ENCODE measurements around the gene LRCH3. TPM values are rescaled to one million over a fixed set of nuclear protein-coding genes. Genes with fewer than 3 reads are reported as not detected.

Gene LRCH3
- total RNA-seq, 6 donors from 2014 or later: 24.6 to 68.1 (median 34.2) TPM

- Histone ChIP-seq H3K27ac (no peak overlapping the region), H3K4me3 (no peak overlapping the region), H3K9me3 (no peaks in the 10 kb centered on the region), H3K36me3 (no peaks in the 10 kb centered on the region), H3K4me1 (peaks cover 24 to 38% (median 30%) of the 10 kb centered on the region in 4 donors), H3K27me3 (no peaks in the 10 kb centered on the region)
- WGBS, 2 donors: 92 to 96% methylated on average over 1 of the region's 1 CpG
- ATAC-seq (ENCODE audit: low FRiP score in 2 of 2) (peak in 1 of 2 donors; percentile 25), DNase-seq (no peak)
- TF ChIP-seq CTCF (IDR thresholded peaks at IDR 0.05) (no peak), POLR2AphosphoS5 (IDR thresholded peaks at IDR 0.05) (no peak), EP300 (IDR thresholded peaks at IDR 0.05) (no peak), POLR2A (IDR thresholded peaks at IDR 0.05) (no peak)
Observed at GRCh38 chr3:197795200-197795599, 4.1 kb downstream of the LRCH3 start.

- Histone ChIP-seq H3K27me3 (no peaks in the 10 kb centered on the region), H3K4me1 (peaks cover 27 to 33% (median 30%) of the 10 kb centered on the region in 4 donors), H3K9me3 (no peaks in the 10 kb centered on the region), H3K27ac (no peak overlapping the region), H3K4me3 (no peak overlapping the region), H3K36me3 (no peaks in the 10 kb centered on the region)
- DNase-seq (no peak), ATAC-seq (ENCODE audit: low FRiP score in 2 of 2) (no peak)
- 49 to 58% methylated on average over 4 of the region's 4 CpGs for WGBS, 2 donors
- no peak for TF ChIP-seq POLR2AphosphoS5 (IDR thresholded peaks at IDR 0.05)
- no peak for TF ChIP-seq CTCF (IDR thresholded peaks at IDR 0.05)
- TF ChIP-seq POLR2A (IDR thresholded peaks at IDR 0.05): no peak
- no peak for TF ChIP-seq EP300 (IDR thresholded peaks at IDR 0.05)
Observed at GRCh38 chr3:197796087-197796486, 5.0 kb downstream of the LRCH3 start.

- Histone ChIP-seq H3K4me3 (no peak overlapping the region), H3K36me3 (no peaks in the 10 kb centered on the region), H3K27me3 (no peaks in the 10 kb centered on the region), H3K9me3 (no peaks in the 10 kb centered on the region), H3K27ac (no peak overlapping the region), H3K4me1 (peaks cover 14 to 29% (median 23%) of the 10 kb centered on the region in 4 donors)
- ATAC-seq (ENCODE audit: low FRiP score in 2 of 2) (no peak), DNase-seq (no peak)
- 62 to 65% methylated on average over 3 of the region's 3 CpGs for WGBS, 2 donors
- TF ChIP-seq POLR2A (IDR thresholded peaks at IDR 0.05) (no peak), CTCF (IDR thresholded peaks at IDR 0.05) (no peak), EP300 (IDR thresholded peaks at IDR 0.05) (no peak), POLR2AphosphoS5 (IDR thresholded peaks at IDR 0.05) (no peak)
Observed at GRCh38 chr3:197798863-197799262, 7.8 kb downstream of the LRCH3 start.

GRCh38 chr3:197800379-197800778 lies 9.3 kb downstream of the LRCH3 start:
- TF ChIP-seq CTCF (IDR thresholded peaks at IDR 0.05): no peak
- no peak overlapping the region for H3K27ac ChIP-seq
- H3K36me3 ChIP-seq: no peaks in the 10 kb centered on the region
- peaks cover 7 to 25% (median 16%) of the 10 kb centered on the region in 4 donors for H3K4me1 ChIP-seq
- 67 to 70% methylated on average over 3 of the region's 3 CpGs for WGBS, 2 donors
- H3K4me3 ChIP-seq: no peak overlapping the region
- no peaks in the 10 kb centered on the region for H3K27me3 ChIP-seq
- DNase-seq: no peak
- no peak for ATAC-seq (ENCODE audit: low FRiP score in 2 of 2)
- no peaks in the 10 kb centered on the region for H3K9me3 ChIP-seq

All from upper lobe of left lung (tissue), 6 donors.